B cell (primary cell): ENCODE data around the gene SPP1. TPM values are rescaled to one million over a fixed set of nuclear protein-coding genes. Genes with fewer than 3 reads are reported as not detected.

Experiments used
- ATAC-seq: fragments of 200-7000 bp; cut with Tn5 transposase; one replicate; pipeline ENCODE4 v1.10.0; 2021; ENCODE audit warnings: low read depth, mild to moderate bottlenecking, moderate number of reproducible peaks, moderate library complexity
- CTCF ChIA-PET: fragments of 350-600 bp; sonication (Branson Sonifier 250); formaldehyde crosslinking; loops from one replicate; lab custom pipeline; 2021; ENCODE audit warnings: antibody characterized with exemption, inconsistent platforms; lab: Charles Lee
- POLR2A ChIA-PET: fragments of 350-600 bp; sonication (Branson Sonifier 250); formaldehyde crosslinking; loops from one replicate; lab custom pipeline; 2021; ENCODE audit warnings: antibody characterized with exemption; lab: Charles Lee
- DNase-seq: peaks from one replicate; pipeline ENCODE4 v3.0.0; 2013
- H2AFZ ChIP-seq: 2 replicates; pipeline ENCODE4 v1.6.1; 2012; ENCODE audit warnings: mild to moderate bottlenecking, low read depth, low read length; ENCODE audit not compliant: insufficient read depth, poor library complexity, severe bottlenecking
- H3K27ac ChIP-seq, 2 donors: 1 replicate in 1 of 2; 2 replicates in 1 of 2; pipeline ENCODE4 v1.5.1; 2012 to 2013; ENCODE audit warnings: low read length in 2 of 2, mild to moderate bottlenecking in 2 of 2, moderate library complexity in 1 of 2
- H3K27me3 ChIP-seq, 4 experiments: fragments of 200-600 bp in 1 of 4; sonication (generic) in 1 of 4; replicated peaks in 1 of 4; 1 replicate in 2 of 4; 2 replicates in 2 of 4; pipeline versions ENCODE4 v1.6.1 to v1.7.0; 2013 to 2016; ENCODE audit warnings: low read length in 3 of 4, mild to moderate bottlenecking in 2 of 4, mixed read lengths in 1 of 4, moderate library complexity in 1 of 4; ENCODE audit not compliant: insufficient read depth in 4 of 4, control insufficient read depth in 3 of 4; ENCODE audit errors: control extremely low read depth in 1 of 4
- H3K36me3 ChIP-seq, 2 experiments: replicated peaks in 1 of 2; 1 replicate in 1 of 2; 2 replicates in 1 of 2; pipeline versions ENCODE4 v1.6.1 to v1.7.1; 2013; ENCODE audit warnings: low read length in 1 of 2; ENCODE audit not compliant: insufficient read depth in 2 of 2, control insufficient read depth in 1 of 2; ENCODE audit errors: control extremely low read depth in 1 of 2, extremely low read depth in 1 of 2
- H3K4me1 ChIP-seq, 2 donors: fragments of 200-600 bp in 1 of 2; sonication (generic) in 1 of 2; 1 replicate in 1 of 2; 2 replicates in 1 of 2; pipeline versions ENCODE4 v1.5.1 to v1.6.1; 2013 to 2017; ENCODE audit warnings: low read length in 2 of 2; ENCODE audit not compliant: control insufficient read depth in 2 of 2, insufficient read depth in 2 of 2
- H3K4me2 ChIP-seq: replicated peaks from 2 replicates; pipeline ENCODE3; 2012; ENCODE audit warnings: mild to moderate bottlenecking, low read depth, low read length; ENCODE audit not compliant: poor library complexity, severe bottlenecking
- H3K4me3 ChIP-seq, 5 experiments: fragments of 200-600 bp in 1 of 5; sonication (generic) in 1 of 5; 1 replicate in 3 of 5; 2 replicates in 2 of 5; pipeline versions ENCODE4 v1.5.1 to v1.7.0; 2011 to 2016; ENCODE audit warnings: low read length in 4 of 5, mild to moderate bottlenecking in 4 of 5, low read depth in 2 of 5, control low read depth in 1 of 5, moderate library complexity in 1 of 5; ENCODE audit not compliant: insufficient read depth in 1 of 5; ENCODE audit errors: control extremely low read depth in 1 of 5, extremely low read depth in 1 of 5
- H3K79me2 ChIP-seq: fragments of 200-600 bp; sonication (generic); one replicate; pipeline ENCODE4 v1.6.0; 2016; ENCODE audit warnings: low read length; ENCODE audit not compliant: control insufficient read depth, insufficient read depth
- H3K9ac ChIP-seq: fragments of 200-600 bp; sonication (generic); 2 replicates; pipeline ENCODE4 v1.6.1; 2017; ENCODE audit warnings: mild to moderate bottlenecking, low read length, moderate library complexity
- H3K9me3 ChIP-seq, 3 donors: one replicate each; pipeline versions ENCODE4 v1.6.1 to v1.7.1; 2013; ENCODE audit warnings: low read length in 2 of 3; ENCODE audit not compliant: control insufficient read depth in 2 of 3, insufficient read depth in 1 of 3; ENCODE audit errors: control extremely low read depth in 1 of 3
- H4K20me1 ChIP-seq: 2 replicates; pipeline ENCODE4 v1.6.0; 2012; ENCODE audit warnings: mild to moderate bottlenecking, low read length; ENCODE audit not compliant: insufficient read depth, control insufficient read depth, poor library complexity, severe bottlenecking
- H3K27ac Mint-ChIP-seq: one replicate; pipeline ENCODE4 v1.8.0; 2021; ENCODE audit warnings: mixed read lengths
- H3K27me3 Mint-ChIP-seq: one replicate; pipeline ENCODE4 v1.8.0; 2021; ENCODE audit warnings: mixed read lengths
- H3K4me1 Mint-ChIP-seq: one replicate; pipeline ENCODE4 v1.8.0; 2021; ENCODE audit warnings: mixed read lengths
- H3K4me3 Mint-ChIP-seq: one replicate; pipeline ENCODE4 v1.8.0; 2021; ENCODE audit warnings: mixed read lengths
- H3K9me3 Mint-ChIP-seq: one replicate; pipeline ENCODE4 v1.8.0; 2022; ENCODE audit warnings: mixed read lengths; ENCODE audit not compliant: insufficient read depth
- CTCF ChIP-seq: fragments of 200-600 bp; IDR thresholded peaks from one replicate; pipeline ENCODE4 v1.8.0; 2022; ENCODE audit warnings: antibody characterized with exemption, mild to moderate bottlenecking
- EZH2 ChIP-seq: IDR thresholded peaks from 2 replicates; pipeline ENCODE4 v1.6.1; 2012; ENCODE audit warnings: borderline replicate concordance, low read depth, mild to moderate bottlenecking, moderate library complexity, low read length; ENCODE audit not compliant: insufficient read depth, poor library complexity, severe bottlenecking
- WGBS: methylation state at CpG from one replicate; pipeline ENCODE4 v1.1.5; 2013; ENCODE audit warnings: missing lambda C conversion rate; ENCODE audit not compliant: insufficient coverage; 5-methylcytosine and 5-hydroxymethylcytosine counted together
- intact Hi-C: fragments of 100-400 bp; cut with micrococcal nuclease; formaldehyde crosslinking; loops from one replicate; pipeline ENCODE4 v1.10.0; 2022
- polyA plus RNA-seq: library from polyadenylated mRNA; depleted of rRNA; stranded (reverse); fragments of >200 nt; gene quantifications from 2 replicates; pipeline ENCODE4 v1.2.3, GENCODE V29; 2012
- total RNA-seq, 2 donors: library from RNA; stranded (reverse); fragments of 120-200 nt in 1 of 2; gene quantifications; 1 replicate in 1 of 2; 2 replicates in 1 of 2; pipeline versions ENCODE4 v1.2.3 to v1.2.4, GENCODE V29; 2013 to 2022

The SPP1 gene
- total and polyA plus RNA-seq, 2 donors (not counting 1 experiment from before 2014, with no cell fraction given) = not detected

- Histone ChIP-seq H3K4me3 (no peak overlapping the region), H3K27ac (no peak overlapping the region), H4K20me1 (no peaks in the 10 kb centered on the region), H3K4me1 (no peaks in the 10 kb centered on the region), H3K9ac (no peak overlapping the region), H3K79me2 (no peaks in the 10 kb centered on the region), H3K4me2 (no peak overlapping the region), H3K9me3 (no peaks in the 10 kb centered on the region), H3K27me3 (no peaks in the 10 kb centered on the region), H3K36me3 (no peaks in the 10 kb centered on the region), H2AFZ (no peak overlapping the region)
- Mint-ChIP-seq H3K27me3 (no peaks in the 10 kb centered on the region), H3K27ac (no peak overlapping the region), H3K4me3 (no peak overlapping the region), H3K4me1 (no peaks in the 10 kb centered on the region), H3K9me3 (no peaks in the 10 kb centered on the region)
- WGBS = 77% methylated on average over 4 of the region's 5 CpGs
- no peak for DNase-seq
- intact Hi-C loops = no loop called here
- ATAC-seq = no peak
- POLR2A ChIA-PET = no interaction called here
- CTCF ChIA-PET = no interaction called here
- TF ChIP-seq CTCF (no peak), EZH2 (no peak)
These were observed 33.7 kb upstream of the SPP1 start for GRCh38 chr4:87941537-87942392.

- no peak overlapping the region for H3K4me2 ChIP-seq
- H3K9me3 ChIP-seq = no peaks in the 10 kb centered on the region
- no peaks in the 10 kb centered on the region for H4K20me1 ChIP-seq
- DNase-seq (no peak), ATAC-seq (no peak)
- no peak overlapping the region for H3K27ac ChIP-seq
- H3K79me2 ChIP-seq = no peaks in the 10 kb centered on the region
- ChIA-PET POLR2A (no interaction called here), CTCF (no interaction called here)
- H3K4me3 ChIP-seq = no peak overlapping the region
- H3K36me3 ChIP-seq = no peaks in the 10 kb centered on the region
- no peaks in the 10 kb centered on the region for H3K9me3 Mint-ChIP-seq
- no peak overlapping the region for H3K4me3 Mint-ChIP-seq
- H3K27me3 ChIP-seq = no peaks in the 10 kb centered on the region
- WGBS = no CpG with 5 or more reads among the region's 3 CpGs
- H3K4me1 ChIP-seq = no peaks in the 10 kb centered on the region
- intact Hi-C loops = no loop called here
- TF ChIP-seq CTCF (no peak), EZH2 (no peak)
- H2AFZ ChIP-seq = no peak overlapping the region
- H3K27ac Mint-ChIP-seq = no peak overlapping the region
- H3K27me3 Mint-ChIP-seq = no peaks in the 10 kb centered on the region
- H3K9ac ChIP-seq = no peak overlapping the region
- H3K4me1 Mint-ChIP-seq = no peaks in the 10 kb centered on the region
These were observed 31.8 kb upstream of the SPP1 start for GRCh38 chr4:87943660-87944149.
